ENCODE results near the gene EIF3I. TPM values are rescaled to one million over a fixed set of nuclear protein-coding genes. Genes with fewer than 3 reads are reported as not detected.

Gene EIF3I
- polyA plus RNA-seq, 1 of the 3 experiments (the other 2 are of a cell fraction) = 479 TPM

GRCh38 chr1:32272557-32273390 is 50.6 kb downstream of the EIF3I start:
- H3F3A ChIP-seq (replicated peaks; ENCODE audit: insufficient read depth) = no peaks in the 10 kb centered on the region
- H3K27ac ChIP-seq (ENCODE audit: low read depth in 2 of 2, low read length in 1 of 2) = no peak overlapping the region
- H3K36me3 ChIP-seq (replicated peaks in 1 of 2; ENCODE audit: control insufficient read depth in 1 of 2, insufficient read depth in 2 of 2, low read length in 1 of 2) = no peaks in the 10 kb centered on the region
- no peak overlapping the region for H2AFZ ChIP-seq (ENCODE audit: low read depth)
- H3K9ac ChIP-seq = no peak overlapping the region
- H3K4me3 ChIP-seq (ENCODE audit: low read depth in 2 of 2, low read length in 1 of 2) = no peak overlapping the region
- DNase-seq = no peak
- ChIA-PET POLR2A (interaction anchor here (1.0 kb wide), 1 partner anchor 61 kb away, joined by 3 read pairs; no protein-coding TSS in a partner anchor), CTCF (no interaction called here)
- no peaks in the 10 kb centered on the region for H3K79me2 ChIP-seq (ENCODE audit: insufficient read depth)
- H3K27me3 ChIP-seq (ENCODE audit: insufficient read depth) = no peaks in the 10 kb centered on the region
- no peak for TF ChIP-seq TCF12 (IDR thresholded peaks at IDR 0.05)
- no peak for TF ChIP-seq RAD21 (IDR thresholded peaks at IDR 0.05; ENCODE audit: low read length)
- no peak for TF ChIP-seq USF1 (IDR thresholded peaks at IDR 0.05; ENCODE audit: borderline replicate concordance, low read depth)
- TF ChIP-seq REST (IDR thresholded peaks at IDR 0.05; ENCODE audit: low read depth, low read length) = no peak
- TF ChIP-seq EZH2phosphoT487 (IDR thresholded peaks at IDR 0.05; ENCODE audit: borderline replicate concordance, low read depth) = no peak
- no peak for TF ChIP-seq FOXM1 (IDR thresholded peaks at IDR 0.05; ENCODE audit: low read depth)
- no peak for TF ChIP-seq CHD2 (IDR thresholded peaks at IDR 0.05; ENCODE audit: low read length, partially characterized antibody)
- no peak for TF ChIP-seq MEF2A (IDR thresholded peaks at IDR 0.05; ENCODE audit: borderline replicate concordance, low read depth)
- TF ChIP-seq USF2 (IDR thresholded peaks at IDR 0.05; ENCODE audit: borderline replicate concordance, low read depth, low read length) = no peak
- TF ChIP-seq NFIC (IDR thresholded peaks at IDR 0.05; ENCODE audit: borderline replicate concordance) = no peak
- TF ChIP-seq GABPA (IDR thresholded peaks at IDR 0.05; ENCODE audit: low read depth) = no peak
- no peak for TF ChIP-seq PBX3 (IDR thresholded peaks at IDR 0.05)
- no peak for TF ChIP-seq IRF3 (IDR thresholded peaks at IDR 0.05; ENCODE audit: low read depth, low read length)
- no peaks in the 10 kb centered on the region for H3K9me2 ChIP-seq
- H3K4me2 ChIP-seq = no peak overlapping the region
- H4K20me1 ChIP-seq (ENCODE audit: insufficient read depth) = no peaks in the 10 kb centered on the region
- H3K9me3 ChIP-seq = no peaks in the 10 kb centered on the region
- H3K4me1 ChIP-seq (ENCODE audit: control insufficient read depth in 1 of 2, insufficient read depth in 2 of 2, low read depth in 1 of 2, low read length in 1 of 2) = peaks cover 0 to 2% of the 10 kb centered on the region in 2 experiments; a peak in 1 of 4 replicates
- 72% methylated on average over 7 of the region's 7 CpGs for WGBS (ENCODE audit: low lambda C conversion rate)

All from SK-N-SH (cell line).